ENCODE results near the gene RAD51D.

- no peak for TF ChIP-seq CTCF (IDR thresholded peaks at IDR 0.05)
- TF ChIP-seq POLR2A (IDR thresholded peaks at IDR 0.05), result no peak
Observed at GRCh38 chr17:35080536-35080935, 39.1 kb downstream of the RAD51D start.
